H9 (cell line): Measurements from ENCODE around the gene DDX55. TPM values are rescaled to one million over a fixed set of nuclear protein-coding genes. Genes with fewer than 3 reads are reported as not detected.
"Not testable (repeated sequence)": the region's sequence is repeated elsewhere in the genome, so short reads cannot be mapped to it uniquely, and the experiment has no call there.

ENCODE experiments used
- DNase-seq: peaks from one replicate; pipeline ENCODE4 v3.0.0-alpha.2; 2017
- H2AFZ ChIP-seq: one replicate; pipeline ENCODE4 v1.6.1; 2013; ENCODE audit warnings: mild to moderate bottlenecking, low read length, control low read depth, moderate library complexity
- H2AK5ac ChIP-seq: 2 replicates; pipeline ENCODE4 v1.6.1; 2013; ENCODE audit warnings: low read length, control low read depth, mixed read lengths; ENCODE audit not compliant: insufficient read length
- H2BK120ac ChIP-seq: one replicate; pipeline ENCODE4 v1.6.1; 2013; ENCODE audit warnings: low read depth, mild to moderate bottlenecking, low read length, control low read depth, inconsistent platforms; ENCODE audit not compliant: poor library complexity, severe bottlenecking
- H2BK12ac ChIP-seq: 2 replicates; pipeline ENCODE4 v1.6.1; 2013; ENCODE audit warnings: low read length, control low read depth, mixed read lengths, low read depth; ENCODE audit not compliant: insufficient read length
- H2BK15ac ChIP-seq: 2 replicates; pipeline ENCODE4 v1.6.1; 2013; ENCODE audit warnings: low read depth, low read length, control low read depth
- H2BK20ac ChIP-seq: one replicate; pipeline ENCODE4 v1.6.1; 2013; ENCODE audit warnings: low read depth, mild to moderate bottlenecking, low read length, control low read depth, inconsistent platforms; ENCODE audit not compliant: poor library complexity, severe bottlenecking
- H2BK5ac ChIP-seq: 2 replicates; pipeline ENCODE4 v1.6.1; 2013; ENCODE audit warnings: low read length, control low read depth, mixed read lengths; ENCODE audit not compliant: insufficient read length
- H3K14ac ChIP-seq: 2 replicates; pipeline ENCODE4 v1.6.1; 2013; ENCODE audit warnings: low read length, control low read depth; ENCODE audit not compliant: insufficient read depth
- H3K18ac ChIP-seq: 2 replicates; pipeline ENCODE4 v1.6.1; 2013; ENCODE audit warnings: low read depth, mild to moderate bottlenecking, mixed read lengths, low read length, control low read depth; ENCODE audit not compliant: insufficient read length
- H3K23ac ChIP-seq: 2 replicates; pipeline ENCODE4 v1.6.1; 2013; ENCODE audit warnings: low read length, control low read depth, mixed read lengths, low read depth; ENCODE audit not compliant: insufficient read length
- H3K23me2 ChIP-seq: 2 replicates; pipeline ENCODE4 v1.6.1; 2013; ENCODE audit warnings: low read depth, mild to moderate bottlenecking, mixed read lengths, low read length, control low read depth; ENCODE audit not compliant: insufficient read length, poor library complexity, severe bottlenecking
- H3K27ac ChIP-seq: 2 replicates; pipeline ENCODE4 v1.5.1; 2013; ENCODE audit warnings: low read length, control low read depth, mixed read lengths, low read depth; ENCODE audit not compliant: insufficient read length
- H3K27me3 ChIP-seq: 2 replicates; pipeline ENCODE4 v1.6.1; 2013; ENCODE audit warnings: low read length, control low read depth, inconsistent platforms; ENCODE audit not compliant: insufficient read depth
- H3K4ac ChIP-seq: 2 replicates; pipeline ENCODE4 v1.6.1; 2013; ENCODE audit warnings: low read depth, mild to moderate bottlenecking, control low read depth, inconsistent platforms, low read length, moderate library complexity
- H3K4me1 ChIP-seq: 2 replicates; pipeline ENCODE4 v1.6.1; 2013; ENCODE audit warnings: low read length, control low read depth, inconsistent platforms; ENCODE audit not compliant: insufficient read depth
- H3K4me2 ChIP-seq: 2 replicates; pipeline ENCODE4 v1.6.1; 2013; ENCODE audit warnings: low read length, control low read depth, mixed read lengths; ENCODE audit not compliant: insufficient read length, insufficient read depth
- H3K56ac ChIP-seq: 2 replicates; pipeline ENCODE4 v1.6.1; 2013; ENCODE audit warnings: low read depth, mild to moderate bottlenecking, mixed read lengths, low read length, control low read depth; ENCODE audit not compliant: insufficient read length
- H3K79me1 ChIP-seq: 2 replicates; pipeline ENCODE4 v1.6.1; 2013; ENCODE audit warnings: low read depth, mild to moderate bottlenecking, moderate library complexity, low read length, control low read depth, inconsistent platforms; ENCODE audit not compliant: insufficient read depth, poor library complexity, severe bottlenecking
- H3K79me2 ChIP-seq: 2 replicates; pipeline ENCODE4 v1.6.1; 2013; ENCODE audit warnings: low read length, control low read depth, inconsistent platforms; ENCODE audit not compliant: insufficient read depth
- H3K9ac ChIP-seq: 2 replicates; pipeline ENCODE4 v1.6.1; 2013; ENCODE audit warnings: low read length, control low read depth, mixed read lengths; ENCODE audit not compliant: insufficient read length; ENCODE audit errors: extremely low read depth
- H3K9me3 ChIP-seq: one replicate; pipeline ENCODE4 v1.6.1; 2013; ENCODE audit warnings: low read depth, low read length, inconsistent platforms; ENCODE audit not compliant: control insufficient read depth
- H3T11ph ChIP-seq: one replicate; pipeline ENCODE4 v1.6.1; 2013; ENCODE audit warnings: mild to moderate bottlenecking, low read length, control low read depth, inconsistent platforms
- H4K20me1 ChIP-seq: one replicate; pipeline ENCODE4 v1.6.1; 2013; ENCODE audit not compliant: control insufficient read depth, insufficient read length, insufficient read depth
- H4K5ac ChIP-seq: 2 replicates; pipeline ENCODE4 v1.6.1; 2013; ENCODE audit warnings: low read depth, mild to moderate bottlenecking, mixed read lengths, low read length, control low read depth; ENCODE audit not compliant: insufficient read length
- H4K8ac ChIP-seq: replicated peaks from 2 replicates; pipeline ENCODE4 v1.6.1; 2013; ENCODE audit warnings: low read length, control low read depth, mixed read lengths, low read depth; ENCODE audit not compliant: insufficient read length
- H4K91ac ChIP-seq: 2 replicates; pipeline ENCODE4 v1.6.1; 2013; ENCODE audit warnings: low read depth, mild to moderate bottlenecking, moderate library complexity, mixed read lengths, low read length, control low read depth; ENCODE audit not compliant: insufficient read length
- H3K27ac Mint-ChIP-seq, 3 experiments: 2 replicates in 2 of 3; 3 replicates in 1 of 3; pipeline ENCODE4 v1.8.0; 2020 to 2021; ENCODE audit warnings: mixed read lengths in 3 of 3, mild to moderate bottlenecking in 1 of 3, moderate library complexity in 1 of 3
- H3K27me3 Mint-ChIP-seq: 2 replicates; pipeline ENCODE4 v1.8.0; 2021; ENCODE audit warnings: low read depth, mild to moderate bottlenecking, moderate library complexity, mixed read lengths
- H3K36me3 Mint-ChIP-seq, 3 experiments: 2 replicates in 2 of 3; 3 replicates in 1 of 3; pipeline ENCODE4 v1.8.0; 2020 to 2021; ENCODE audit warnings: low read depth in 3 of 3, mixed read lengths in 3 of 3; ENCODE audit not compliant: insufficient read depth in 1 of 3
- H3K4me1 Mint-ChIP-seq, 2 experiments: 2 replicates each; pipeline ENCODE4 v1.8.0; 2020; ENCODE audit warnings: mixed read lengths in 2 of 2
- H3K4me3 Mint-ChIP-seq, 2 experiments: 2 replicates in 1 of 2; 3 replicates in 1 of 2; pipeline ENCODE4 v1.8.0; 2020 to 2021; ENCODE audit warnings: mild to moderate bottlenecking in 2 of 2, mixed read lengths in 2 of 2, moderate library complexity in 1 of 2
- H3K9me3 Mint-ChIP-seq, 2 experiments: 2 replicates in 1 of 2; 3 replicates in 1 of 2; pipeline ENCODE4 v1.8.0; 2020; ENCODE audit warnings: mild to moderate bottlenecking in 2 of 2, mixed read lengths in 2 of 2, moderate library complexity in 1 of 2
- CTCF ChIP-seq: fragments of 200-600 bp; sonication (generic); conservative IDR thresholded peaks from 3 replicates; pipeline ENCODE4 v1.8.0; 2021; ENCODE audit warnings: antibody characterized with exemption, mild to moderate bottlenecking
- WGBS: extraction: QIAGEN DNeasy Blood & Tissue Kit; methylation state at CpG from one replicate; pipeline ENCODE4 v1.1.7; 2013; ENCODE audit warnings: missing lambda C conversion rate, low lambda C conversion rate, mixed read lengths; ENCODE audit not compliant: insufficient read length; ENCODE audit errors: extremely low coverage; 5-methylcytosine and 5-hydroxymethylcytosine counted together
- long read RNA-seq: library from polyadenylated mRNA; unstranded; transcript quantifications from one replicate; pipeline ENCODE4 v2.0.0, GENCODE V29; 2020
- total RNA-seq: library from RNA; stranded (reverse); gene quantifications from 2 replicates; pipeline ENCODE4 v1.2.1, GENCODE V29; 2021

DDX55 gene
- 47.1 and 51.7 TPM in 2 replicates for total RNA-seq
- long read RNA-seq, partial matches to known transcripts, result 167 of 251 reads
- long read RNA-seq, other reads (novel, unspliced or antisense), result 81 of 251 reads

GRCh38 chr12:123601602-123602489, at the start of gene DDX55:
TSS of gene DDX55 (plus strand) at chr12:123602099. CDS start at chr12:123602149, 50 bp downstream.
- WGBS, result no CpG with 5 or more reads among the region's 81 CpGs
- no peak within 1 kb of the TSS for H4K5ac ChIP-seq
- peak; percentile 53; the same call in 2 of the 3 replicates for TF ChIP-seq CTCF

GRCh38 chr12:123554136-123554535, 47.8 kb upstream of the DDX55 start:
- not testable (repeated sequence) for H3K4ac ChIP-seq, H3K4me3 Mint-ChIP-seq, H3K79me2 ChIP-seq, H2AK5ac ChIP-seq, H3K4me1 ChIP-seq, H3K79me1 ChIP-seq, H2BK20ac ChIP-seq, H3K14ac ChIP-seq, H4K5ac ChIP-seq, H2BK15ac ChIP-seq, H4K20me1 ChIP-seq, H2AFZ ChIP-seq, H3K36me3 Mint-ChIP-seq, H3K23ac ChIP-seq, DNase-seq, H3K23me2 ChIP-seq, H3K56ac ChIP-seq, H3T11ph ChIP-seq, H3K27ac ChIP-seq, H4K8ac ChIP-seq, H2BK5ac ChIP-seq, H3K9me3 Mint-ChIP-seq, H3K27me3 ChIP-seq, H3K9ac ChIP-seq, H3K4me1 Mint-ChIP-seq, H3K9me3 ChIP-seq, H2BK12ac ChIP-seq, H2BK120ac ChIP-seq, H3K4me2 ChIP-seq, H3K27ac Mint-ChIP-seq, H4K91ac ChIP-seq, H3K18ac ChIP-seq
- peaks cover 24% of the 10 kb centered on the region for H3K27me3 Mint-ChIP-seq
- no CpG with 5 or more reads among the region's 2 CpGs for WGBS

More at GRCh38 chr12:123601602-123602489, at the start of gene DDX55:
- Mint-ChIP-seq H3K27me3 (no peaks in the 10 kb centered on the region), H3K4me3 (peak within 1 kb of the TSS; percentile 85 to 87), H3K27ac (peak within 1 kb of the TSS; percentile 77 to 99 (median 93)), H3K4me1 (peaks cover 9 to 12% of the 10 kb centered on the region in 2 experiments), H3K9me3 (no peaks in the 10 kb centered on the region), H3K36me3 (peaks cover 24 to 46% (median 44%) of the 10 kb centered on the region in 3 experiments; a peak in 6 of 7 replicates)
- Histone ChIP-seq H3K9me3 (no peaks in the 10 kb centered on the region), H3K18ac (peak within 1 kb of the TSS; percentile 86), H4K20me1 (no peaks in the 10 kb centered on the region), H3K4me1 (no peaks in the 10 kb centered on the region; the same call in 1 of the 2 replicates), H3K79me2 (peaks cover 23% of the 10 kb centered on the region; the same call in 1 of the 2 replicates), H4K8ac (no peak within 1 kb of the TSS), H2BK120ac (no peak within 1 kb of the TSS), H2AFZ (no peak within 1 kb of the TSS), H2BK20ac (no peak within 1 kb of the TSS), H3K27ac (no peak within 1 kb of the TSS), H2BK12ac (no peak within 1 kb of the TSS), H2AK5ac (no peak within 1 kb of the TSS), H4K91ac (no peak within 1 kb of the TSS), H3K14ac (peak within 1 kb of the TSS; percentile 93), H2BK15ac (no peak within 1 kb of the TSS), H3K23ac (no peak within 1 kb of the TSS), H3K79me1 (peaks cover 3% of the 10 kb centered on the region), H2BK5ac (no peak within 1 kb of the TSS), H3K56ac (no peak within 1 kb of the TSS), H3K23me2 (peaks cover 9% of the 10 kb centered on the region), H3K27me3 (no peaks in the 10 kb centered on the region), H3K4me2 (peak within 1 kb of the TSS; percentile 90), H3K9ac (peak within 1 kb of the TSS; percentile 90), H3T11ph (no peak within 1 kb of the TSS), H3K4ac (no peak within 1 kb of the TSS)
- peak; percentile 88 for DNase-seq
